HEK293 (cell line): ENCODE data around the gene STXBP3.

Experiments used
- CTCF ChIA-PET: fragments of 350-600 bp; formaldehyde crosslinking; extraction: SDS; loops from one replicate; lab custom pipeline; 2021; ENCODE audit warnings: antibody characterized with exemption; lab: Yijun Ruan, JAX
- POLR2A ChIA-PET: fragments of 300-600 bp; formaldehyde crosslinking; extraction: SDS; loops from one replicate; lab custom pipeline; 2020; ENCODE audit warnings: antibody characterized with exemption, inconsistent platforms; lab: Yijun Ruan, JAX
- H3K27ac ChIP-seq: fragments of 200-500 bp; sonication (Bioruptor generic); 2 replicates; pipeline ENCODE4 v1.5.1; 2014; ENCODE audit warnings: low read depth, low read length, control low read depth, inconsistent platforms; ENCODE audit errors: extremely low read depth
- H3K36me3 ChIP-seq, 2 experiments: fragments of 200-500 bp in 1 of 2; sonication (Bioruptor generic) in 1 of 2; 1 replicate in 1 of 2; 2 replicates in 1 of 2; pipeline ENCODE4 v1.5.1; 2014 to 2017; ENCODE audit warnings: inconsistent platforms in 2 of 2, low read length in 2 of 2; ENCODE audit not compliant: control insufficient read depth in 2 of 2, insufficient read depth in 1 of 2
- H3K4me1 ChIP-seq: fragments of 200-500 bp; sonication (Bioruptor generic); 2 replicates; pipeline ENCODE4 v1.5.1; 2014; ENCODE audit warnings: mild to moderate bottlenecking, low read length, inconsistent platforms; ENCODE audit not compliant: control insufficient read depth, insufficient read depth
- H3K4me3 ChIP-seq: 2 replicates; pipeline ENCODE4 v1.5.1; 2011; ENCODE audit warnings: low read depth, mild to moderate bottlenecking, control low read depth, low read length, moderate library complexity
- H3K9me3 ChIP-seq: fragments of 200-500 bp; sonication (Bioruptor generic); 2 replicates; pipeline ENCODE4 v1.5.1; 2014; ENCODE audit warnings: low read depth, low read length, inconsistent platforms; ENCODE audit not compliant: control insufficient read depth, insufficient read depth
- PATZ1 ChIP-seq: fragments of 450-650 bp; formaldehyde crosslinking; IDR thresholded peaks from 2 replicates; pipeline ENCODE4 v1.5.1; 2016; ENCODE audit warnings: missing biosample characterization, missing genetic modification characterization
- REPIN1 ChIP-seq: fragments of 450-650 bp; formaldehyde crosslinking; IDR thresholded peaks from 2 replicates; pipeline ENCODE4 v1.5.1; 2017; ENCODE audit warnings: missing biosample characterization, missing genetic modification characterization, low read depth
- SETDB1 ChIP-seq: IDR thresholded peaks from one replicate; pipeline ENCODE4 v1.6.1; 2017; ENCODE audit warnings: mild to moderate bottlenecking, low read length, moderate library complexity, mixed read lengths; ENCODE audit not compliant: insufficient read length
- ZNF10 ChIP-seq: fragments of 450-650 bp; formaldehyde crosslinking; IDR thresholded peaks from 2 replicates; pipeline ENCODE4 v1.5.1; 2017; ENCODE audit warnings: missing biosample characterization, missing genetic modification characterization
- ZNF16 ChIP-seq: fragments of 450-650 bp; formaldehyde crosslinking; IDR thresholded peaks from 2 replicates; pipeline ENCODE4 v1.5.1; 2016; ENCODE audit warnings: low read depth, missing biosample characterization, missing genetic modification characterization
- ZNF335 ChIP-seq: fragments of 450-650 bp; formaldehyde crosslinking; conservative IDR thresholded peaks from 2 replicates; pipeline ENCODE4 v1.5.1; 2016; ENCODE audit warnings: missing biosample characterization, missing genetic modification characterization
- ZNF521 ChIP-seq: fragments of 450-650 bp; formaldehyde crosslinking; IDR thresholded peaks from 2 replicates; pipeline ENCODE4 v1.5.1; 2017; ENCODE audit warnings: missing biosample characterization, mild to moderate bottlenecking, missing genetic modification characterization
- ZNF664 ChIP-seq: fragments of 450-650 bp; formaldehyde crosslinking; IDR thresholded peaks from 2 replicates; pipeline ENCODE4 v1.5.1; 2016; ENCODE audit warnings: missing biosample characterization, missing genetic modification characterization
- ZNF701 ChIP-seq: fragments of 450-650 bp; formaldehyde crosslinking; IDR thresholded peaks from 2 replicates; pipeline ENCODE4 v1.5.1; 2016; ENCODE audit warnings: missing biosample characterization, missing genetic modification characterization
- ZSCAN23 ChIP-seq: fragments of 450-650 bp; formaldehyde crosslinking; IDR thresholded peaks from 2 replicates; pipeline ENCODE4 v1.5.1; 2016; ENCODE audit warnings: missing biosample characterization, missing genetic modification characterization
- ZSCAN5A ChIP-seq: fragments of 450-650 bp; formaldehyde crosslinking; IDR thresholded peaks from 2 replicates; pipeline ENCODE4 v1.5.1; 2016; ENCODE audit warnings: missing biosample characterization, missing genetic modification characterization
- ZXDB ChIP-seq: fragments of 450-650 bp; formaldehyde crosslinking; IDR thresholded peaks from 2 replicates; pipeline ENCODE4 v1.5.1; 2016; ENCODE audit warnings: missing biosample characterization, missing genetic modification characterization
- TF ChIP-seq, protein P1 (sequence below): fragments of 450-650 bp; IDR thresholded peaks from 2 replicates; pipeline ENCODE4 v1.5.1; 2018; ENCODE audit warnings: missing biosample characterization, missing genetic modification characterization
- TF ChIP-seq, protein P2 (sequence below): fragments of 450-650 bp; formaldehyde crosslinking; IDR thresholded peaks from 2 replicates; pipeline ENCODE4 v1.5.1; 2016; ENCODE audit warnings: missing biosample characterization, missing genetic modification characterization

The STXBP3 gene

DNA sequence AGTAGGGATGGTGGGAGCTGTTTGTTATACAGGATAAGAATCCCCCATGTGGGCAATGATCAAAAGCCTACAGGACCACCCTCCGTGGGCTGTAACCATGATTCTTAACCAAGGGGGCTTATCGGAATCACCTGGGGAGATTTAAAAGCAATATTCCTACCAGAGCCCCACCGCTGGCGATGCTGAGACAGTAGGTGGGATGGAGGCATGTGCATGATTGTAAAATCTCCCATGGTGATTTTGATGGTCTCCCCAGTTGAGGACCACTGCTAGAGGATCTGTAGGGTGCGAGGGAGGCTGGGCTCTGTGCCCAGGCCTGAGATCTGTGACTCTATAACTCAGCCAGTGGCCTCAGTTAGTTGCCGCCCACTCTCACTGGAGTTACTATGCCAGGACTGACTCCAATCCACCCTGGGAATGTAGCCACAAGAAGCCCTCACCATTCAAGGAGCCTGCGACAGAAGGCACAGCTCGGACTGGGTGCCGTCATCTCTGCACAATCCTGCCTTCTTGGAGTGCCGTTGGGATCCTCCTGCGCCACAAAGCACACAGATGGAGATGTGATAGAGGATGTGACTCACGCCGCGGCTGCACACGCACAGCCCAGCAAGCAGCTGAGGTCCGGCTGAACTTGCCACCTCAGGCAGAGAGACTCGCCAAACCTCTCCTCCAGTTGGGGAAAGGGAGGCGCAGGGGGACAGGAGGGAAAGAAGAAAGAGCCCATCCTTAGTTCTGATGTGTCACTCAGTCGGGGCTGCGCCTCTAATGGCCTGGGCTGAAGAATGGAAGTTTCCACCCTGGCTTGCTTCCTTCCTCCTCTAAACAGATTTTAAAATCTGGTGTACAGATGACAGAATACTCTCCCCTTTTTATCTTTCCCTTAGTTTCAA is 83.9 kb downstream of the STXBP3 start (continued):
- TF ChIP-seq ZSCAN5A, result no peak
- no peak for TF ChIP-seq REPIN1 (tag by site-specific recombination)

GRCh38 chr1:108831225-108831624 is 84.8 kb downstream of the STXBP3 start:
- POLR2A ChIA-PET, result no interaction called here
- CTCF ChIA-PET, result interaction anchor here (0.9 to 10.7 kb wide), 2 partner anchors 50 to 65 kb away, joined by 3 to 199 read pairs; no protein-coding TSS in a partner anchor
- H3K9me3 ChIP-seq, result no peaks in the 10 kb centered on the region
- H3K4me1 ChIP-seq, result no peaks in the 10 kb centered on the region
- no peaks in the 10 kb centered on the region for H3K36me3 ChIP-seq
- H3K27ac ChIP-seq, result no peak overlapping the region
- no peak for TF ChIP-seq ZNF335 (tag by site-specific recombination)
- TF ChIP-seq ZNF10 (tag by site-specific recombination), result no peak
- TF ChIP-seq, protein P1, sequence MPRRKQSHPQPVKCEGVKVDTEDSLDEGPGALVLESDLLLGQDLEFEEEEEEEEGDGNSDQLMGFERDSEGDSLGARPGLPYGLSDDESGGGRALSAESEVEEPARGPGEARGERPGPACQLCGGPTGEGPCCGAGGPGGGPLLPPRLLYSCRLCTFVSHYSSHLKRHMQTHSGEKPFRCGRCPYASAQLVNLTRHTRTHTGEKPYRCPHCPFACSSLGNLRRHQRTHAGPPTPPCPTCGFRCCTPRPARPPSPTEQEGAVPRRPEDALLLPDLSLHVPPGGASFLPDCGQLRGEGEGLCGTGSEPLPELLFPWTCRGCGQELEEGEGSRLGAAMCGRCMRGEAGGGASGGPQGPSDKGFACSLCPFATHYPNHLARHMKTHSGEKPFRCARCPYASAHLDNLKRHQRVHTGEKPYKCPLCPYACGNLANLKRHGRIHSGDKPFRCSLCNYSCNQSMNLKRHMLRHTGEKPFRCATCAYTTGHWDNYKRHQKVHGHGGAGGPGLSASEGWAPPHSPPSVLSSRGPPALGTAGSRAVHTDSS (tag by site-specific recombination), result no peak
- TF ChIP-seq SETDB1, result peak; percentile 26
- no peak for TF ChIP-seq ZSCAN23 (tag by site-specific recombination)
- TF ChIP-seq ZXDB (tag by site-specific recombination), result no peak
- H3K4me3 ChIP-seq, result no peak overlapping the region

DNA sequence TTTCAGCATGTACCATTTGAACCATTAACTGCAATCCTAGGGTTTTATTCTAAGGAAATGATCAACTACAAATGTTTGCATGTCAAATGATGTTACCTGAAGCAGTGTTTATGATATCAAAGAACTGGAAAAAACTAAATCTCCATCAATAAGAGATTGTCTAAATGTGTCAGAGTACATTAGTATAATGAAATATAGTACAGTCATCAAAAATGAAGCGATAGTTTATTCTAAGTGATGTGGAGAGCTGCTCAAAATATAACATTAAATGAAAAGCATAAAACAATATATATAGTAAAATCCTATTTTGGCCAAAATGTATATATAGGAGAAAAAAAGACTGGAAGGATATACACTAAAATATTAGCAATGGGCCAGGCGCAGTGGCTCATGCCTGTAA is 86.5 kb downstream of the STXBP3 start:
- no peaks in the 10 kb centered on the region for H3K4me1 ChIP-seq
- CTCF ChIA-PET, result interaction anchor here (0.6 to 1.2 kb wide), 2 partner anchors 66 to 566 kb away, joined by 4 to 6 read pairs; no protein-coding TSS in a partner anchor
- H3K27ac ChIP-seq, result no peak overlapping the region
- H3K36me3 ChIP-seq, result no peaks in the 10 kb centered on the region
- TF ChIP-seq ZNF335 (tag by site-specific recombination), result no peak
- TF ChIP-seq ZNF16 (tag by site-specific recombination), result no peak
- no peak for TF ChIP-seq ZNF664 (tag by site-specific recombination)
- TF ChIP-seq ZNF521 (tag by site-specific recombination), result no peak
- TF ChIP-seq PATZ1 (tag by site-specific recombination), result no peak
- TF ChIP-seq ZNF701, result no peak
- TF ChIP-seq, protein P2, sequence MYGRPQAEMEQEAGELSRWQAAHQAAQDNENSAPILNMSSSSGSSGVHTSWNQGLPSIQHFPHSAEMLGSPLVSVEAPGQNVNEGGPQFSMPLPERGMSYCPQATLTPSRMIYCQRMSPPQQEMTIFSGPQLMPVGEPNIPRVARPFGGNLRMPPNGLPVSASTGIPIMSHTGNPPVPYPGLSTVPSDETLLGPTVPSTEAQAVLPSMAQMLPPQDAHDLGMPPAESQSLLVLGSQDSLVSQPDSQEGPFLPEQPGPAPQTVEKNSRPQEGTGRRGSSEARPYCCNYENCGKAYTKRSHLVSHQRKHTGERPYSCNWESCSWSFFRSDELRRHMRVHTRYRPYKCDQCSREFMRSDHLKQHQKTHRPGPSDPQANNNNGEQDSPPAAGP (tag by site-specific recombination), result no peak
- TF ChIP-seq, all 188 proteins: peak for 0
- no peak overlapping the region for H3K4me3 ChIP-seq
- POLR2A ChIA-PET, result no interaction called here
- no peaks in the 10 kb centered on the region for H3K9me3 ChIP-seq
